GM12865 (cell line): ENCODE results near the gene VIP.
A peak's percentile ranks its signal among the peaks of the same experiment; 100 is the strongest.
"Not testable (repeated sequence)": the region's sequence is repeated elsewhere in the genome, so short reads cannot be mapped to it uniquely, and the experiment has no call there.

Experiments used
- DNase-seq: peaks from one replicate; pipeline ENCODE4 v3.0.0; 2010; ENCODE audit warnings: low read depth
- H3K4me3 ChIP-seq: 2 replicates; pipeline ENCODE4 v1.5.1; 2011; ENCODE audit warnings: mild to moderate bottlenecking, low read depth, low read length, control low read depth
- CTCF ChIP-seq: IDR thresholded peaks from 2 replicates; pipeline ENCODE4 v1.5.1; 2011; ENCODE audit warnings: low read length, control low read depth, low read depth, inconsistent platforms; ENCODE audit not compliant: insufficient read depth; ENCODE audit errors: missing control alignments

The VIP gene

GRCh38 chr6:152750694-152751093 is at the start of gene VIP:
VIP (plus strand) TSS chr6:152750797; CDS start chr6:152752178, 1,381 bp downstream.
- TF ChIP-seq CTCF = no peak
- H3K4me3 ChIP-seq = no peak within 1 kb of the TSS
- peak; percentile 14 for DNase-seq

- no peak overlapping the region for H3K4me3 ChIP-seq
- TF ChIP-seq CTCF = no peak
- no peak for DNase-seq
Measured at GRCh38 chr6:152701081-152701862, 49.3 kb upstream of the VIP start.

GRCh38 chr6:152701863-152702401 is 48.7 kb upstream of the VIP start:
- TF ChIP-seq CTCF = no peak
- no peak for DNase-seq
- H3K4me3 ChIP-seq = no peak overlapping the region

GRCh38 chr6:152703750-152704149 is 46.8 kb upstream of the VIP start:
- not testable (repeated sequence) for DNase-seq, H3K4me3 ChIP-seq

GRCh38 chr6:152705327-152705726 is 45.3 kb upstream of the VIP start:
- no peak for TF ChIP-seq CTCF
- DNase-seq = no peak
- H3K4me3 ChIP-seq = no peak overlapping the region

- no peak for DNase-seq
- no peak for TF ChIP-seq CTCF
- H3K4me3 ChIP-seq = no peak overlapping the region
Measured at GRCh38 chr6:152716322-152716721, 34.3 kb upstream of the VIP start.

- DNase-seq = peak; percentile 14
- H3K4me3 ChIP-seq = no peak overlapping the region
- no peak for TF ChIP-seq CTCF
Measured at GRCh38 chr6:152720974-152721373, 29.6 kb upstream of the VIP start.
